WTC11 (cell line): ENCODE measurements around the gene CDK5.

ENCODE experiments used
- ATF2 ChIP-seq: sonication (generic); formaldehyde crosslinking; IDR thresholded peaks from 2 replicates; pipeline ENCODE4 v1.8.1; 2022; ENCODE audit warnings: low read depth, missing genetic modification reagents, borderline replicate concordance
- CBFB ChIP-seq: sonication (generic); formaldehyde crosslinking; IDR thresholded peaks from 2 replicates; pipeline ENCODE4 v1.8.1; 2022; ENCODE audit warnings: mild to moderate bottlenecking, low read depth, missing genetic modification reagents
- JUN ChIP-seq: sonication (generic); formaldehyde crosslinking; IDR thresholded peaks from 2 replicates; pipeline ENCODE4 v1.8.0; 2023; ENCODE audit warnings: mild to moderate bottlenecking, missing genetic modification reagents
- NR2C2 ChIP-seq: sonication (generic); formaldehyde crosslinking; IDR thresholded peaks from 2 replicates; pipeline ENCODE4 v1.8.0; 2022; ENCODE audit warnings: mild to moderate bottlenecking, missing genetic modification reagents
- TF ChIP-seq, protein P1 (sequence below): fragments of 200-600 bp; IDR thresholded peaks from 2 replicates; pipeline ENCODE4 v1.8.0; 2022; ENCODE audit warnings: antibody characterized with exemption
- TF ChIP-seq, protein P2 (sequence below): sonication (generic); formaldehyde crosslinking; IDR thresholded peaks from 2 replicates; pipeline ENCODE4 v1.8.1; 2022; ENCODE audit warnings: low read depth, mild to moderate bottlenecking, moderate library complexity, missing genetic modification reagents, borderline replicate concordance

DNA sequence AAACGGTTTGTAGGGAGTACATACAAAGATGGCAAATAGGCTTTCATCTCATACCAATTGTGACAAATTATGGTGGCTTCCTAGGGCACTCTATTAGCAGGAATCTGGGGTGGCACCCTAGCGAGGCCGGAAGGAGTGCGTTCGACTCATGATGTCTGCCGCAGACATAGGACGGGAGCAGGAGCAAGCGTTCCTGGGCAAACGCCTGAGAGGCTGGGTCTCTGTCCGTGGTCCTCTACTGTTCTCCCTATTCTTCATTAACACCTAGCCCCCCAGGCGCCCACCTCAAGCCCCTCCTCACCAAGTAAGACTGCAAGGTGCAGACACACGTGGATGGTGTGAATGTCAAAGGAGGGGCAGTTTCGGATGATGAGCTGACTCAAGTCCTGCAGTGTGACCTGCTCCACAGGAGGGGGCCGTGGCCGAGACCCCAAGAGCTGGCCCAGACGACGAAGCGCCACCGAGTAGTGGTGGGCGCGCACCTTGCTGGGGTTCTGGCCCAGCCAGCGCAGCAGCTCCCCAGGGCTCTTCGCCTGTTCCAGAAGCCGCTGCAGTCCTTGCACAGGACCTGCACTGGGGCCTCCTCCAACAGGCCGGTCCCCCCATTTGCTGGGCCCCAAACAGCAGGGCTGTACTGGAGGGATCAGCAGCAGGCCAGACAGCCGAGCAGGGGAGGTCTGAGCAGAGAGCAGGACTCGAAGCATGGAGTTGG, 21.7 kb upstream of the CDK5 start:
- TF ChIP-seq, protein P1, sequence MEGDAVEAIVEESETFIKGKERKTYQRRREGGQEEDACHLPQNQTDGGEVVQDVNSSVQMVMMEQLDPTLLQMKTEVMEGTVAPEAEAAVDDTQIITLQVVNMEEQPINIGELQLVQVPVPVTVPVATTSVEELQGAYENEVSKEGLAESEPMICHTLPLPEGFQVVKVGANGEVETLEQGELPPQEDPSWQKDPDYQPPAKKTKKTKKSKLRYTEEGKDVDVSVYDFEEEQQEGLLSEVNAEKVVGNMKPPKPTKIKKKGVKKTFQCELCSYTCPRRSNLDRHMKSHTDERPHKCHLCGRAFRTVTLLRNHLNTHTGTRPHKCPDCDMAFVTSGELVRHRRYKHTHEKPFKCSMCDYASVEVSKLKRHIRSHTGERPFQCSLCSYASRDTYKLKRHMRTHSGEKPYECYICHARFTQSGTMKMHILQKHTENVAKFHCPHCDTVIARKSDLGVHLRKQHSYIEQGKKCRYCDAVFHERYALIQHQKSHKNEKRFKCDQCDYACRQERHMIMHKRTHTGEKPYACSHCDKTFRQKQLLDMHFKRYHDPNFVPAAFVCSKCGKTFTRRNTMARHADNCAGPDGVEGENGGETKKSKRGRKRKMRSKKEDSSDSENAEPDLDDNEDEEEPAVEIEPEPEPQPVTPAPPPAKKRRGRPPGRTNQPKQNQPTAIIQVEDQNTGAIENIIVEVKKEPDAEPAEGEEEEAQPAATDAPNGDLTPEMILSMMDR: no peak
- TF ChIP-seq CBFB (CRISPR knock-in tag): no peak
- TF ChIP-seq NR2C2 (CRISPR knock-in tag): no peak
- no peak for TF ChIP-seq JUN (CRISPR knock-in tag)
- TF ChIP-seq ATF2 (CRISPR knock-in tag): no peak
- TF ChIP-seq, protein P2, sequence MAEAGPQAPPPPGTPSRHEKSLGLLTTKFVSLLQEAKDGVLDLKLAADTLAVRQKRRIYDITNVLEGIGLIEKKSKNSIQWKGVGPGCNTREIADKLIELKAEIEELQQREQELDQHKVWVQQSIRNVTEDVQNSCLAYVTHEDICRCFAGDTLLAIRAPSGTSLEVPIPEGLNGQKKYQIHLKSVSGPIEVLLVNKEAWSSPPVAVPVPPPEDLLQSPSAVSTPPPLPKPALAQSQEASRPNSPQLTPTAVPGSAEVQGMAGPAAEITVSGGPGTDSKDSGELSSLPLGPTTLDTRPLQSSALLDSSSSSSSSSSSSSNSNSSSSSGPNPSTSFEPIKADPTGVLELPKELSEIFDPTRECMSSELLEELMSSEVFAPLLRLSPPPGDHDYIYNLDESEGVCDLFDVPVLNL (CRISPR knock-in tag): no peak
